Central memory CD4-positive, alpha-beta T cell (primary cell): ENCODE data around the gene SH3GL3.

Source experiments
- DNase-seq: peaks from one replicate; pipeline ENCODE4 v3.0.0; 2022

SH3GL3 gene

GRCh38 chr15:83571820-83572707 is 124.9 kb downstream of the SH3GL3 start:
- DNase-seq = no peak

GRCh38 chr15:83574345-83574744 is 127.2 kb downstream of the SH3GL3 start:
- DNase-seq = no peak

- DNase-seq = no peak
Measured at GRCh38 chr15:83578691-83579090, 131.6 kb downstream of the SH3GL3 start.

GRCh38 chr15:83581381-83581780 is 134.2 kb downstream of the SH3GL3 start:
- no peak for DNase-seq

- DNase-seq = no peak
Measured at GRCh38 chr15:83582381-83582780, 135.2 kb downstream of the SH3GL3 start.

GRCh38 chr15:83585601-83586335 is 138.6 kb downstream of the SH3GL3 start:
- no peak for DNase-seq

GRCh38 chr15:83587091-83587490 is 139.9 kb downstream of the SH3GL3 start:
- DNase-seq = no peak

GRCh38 chr15:83588441-83588840 is 141.3 kb downstream of the SH3GL3 start:
- no peak for DNase-seq

GRCh38 chr15:83592370-83593040 is 145.4 kb downstream of the SH3GL3 start:
- no peak for DNase-seq

GRCh38 chr15:83595191-83595590 is 148.1 kb downstream of the SH3GL3 start:
- DNase-seq = no peak

- DNase-seq = no peak
Measured at GRCh38 chr15:83598031-83598430, 150.9 kb downstream of the SH3GL3 start.

GRCh38 chr15:83602021-83602420 is 154.9 kb downstream of the SH3GL3 start:
- DNase-seq = no peak

- no peak for DNase-seq
Measured at GRCh38 chr15:83604549-83604948, 157.4 kb downstream of the SH3GL3 start.

GRCh38 chr15:83605111-83605945 is 158.2 kb downstream of the SH3GL3 start:
- DNase-seq = no peak

GRCh38 chr15:83610132-83610531 is 163.0 kb downstream of the SH3GL3 start:
- no peak for DNase-seq

- DNase-seq = no peak
Measured at GRCh38 chr15:83610901-83611685, 164.0 kb downstream of the SH3GL3 start.

GRCh38 chr15:83612226-83612625 is 165.1 kb downstream of the SH3GL3 start:
- DNase-seq = no peak

- no peak for DNase-seq
Measured at GRCh38 chr15:83612898-83613635, 165.9 kb downstream of the SH3GL3 start.

GRCh38 chr15:83613714-83614113 is 166.6 kb downstream of the SH3GL3 start:
- no peak for DNase-seq

- no peak for DNase-seq
Measured at GRCh38 chr15:83616840-83617239, 169.7 kb downstream of the SH3GL3 start.
